SU-DHL-6 (cell line): ENCODE measurements around the gene ARRB1.

Source experiments
- H2AFZ ChIP-seq: fragments of 200-600 bp; sonication (generic); 2 replicates; pipeline ENCODE4 v1.6.1; 2014; ENCODE audit warnings: low read depth, mild to moderate bottlenecking, moderate library complexity, mixed read lengths, antibody characterized with exemption, low read length; ENCODE audit not compliant: severe bottlenecking
- H3F3A ChIP-seq: fragments of 200-600 bp; shearing (Covaris generic); 2 replicates; pipeline ENCODE4 v1.6.0; 2016; ENCODE audit warnings: antibody characterized with exemption, mild to moderate bottlenecking; ENCODE audit not compliant: insufficient read depth
- H3K27ac ChIP-seq: fragments of 200-600 bp; sonication (generic); 2 replicates; pipeline ENCODE4 v1.5.1; 2016; ENCODE audit warnings: low read depth, mild to moderate bottlenecking, low read length, moderate library complexity, mixed read lengths
- H3K27me3 ChIP-seq: fragments of 200-600 bp; sonication (generic), shearing (Covaris generic); 2 replicates; pipeline ENCODE4 v1.6.0; 2014; ENCODE audit warnings: mild to moderate bottlenecking, low read length
- H3K36me3 ChIP-seq: fragments of 200-600 bp; sonication (generic); 2 replicates; pipeline ENCODE4 v1.6.1; 2014; ENCODE audit warnings: mild to moderate bottlenecking, low read length, mixed read lengths
- H3K4me2 ChIP-seq: fragments of 300-600, 200-600 bp; shearing (Covaris generic), sonication (generic); 2 replicates; pipeline ENCODE4 v1.6.0; 2014; ENCODE audit warnings: low read length, low read depth, mild to moderate bottlenecking; ENCODE audit not compliant: poor library complexity, severe bottlenecking
- H3K4me3 ChIP-seq: fragments of 200-600 bp; sonication (generic); 2 replicates; pipeline ENCODE4 v1.5.1; 2014; ENCODE audit warnings: antibody characterized with exemption, low read length, mild to moderate bottlenecking, mixed read lengths; ENCODE audit not compliant: insufficient read depth, poor library complexity, severe bottlenecking
- H3K79me2 ChIP-seq: fragments of 200-600 bp; sonication (generic); 2 replicates; pipeline ENCODE4 v1.6.1; 2014; ENCODE audit warnings: mild to moderate bottlenecking, low read length, moderate library complexity; ENCODE audit not compliant: insufficient read depth
- H3K9ac ChIP-seq: fragments of 200-600 bp; sonication (generic); 2 replicates; pipeline ENCODE4 v1.7.0; 2014; ENCODE audit warnings: mild to moderate bottlenecking, low read length
- H3K9me2 ChIP-seq: fragments of 200-600 bp; sonication (generic); replicated peaks from 2 replicates; pipeline ENCODE4 v1.6.1; 2014; ENCODE audit warnings: low read length; ENCODE audit not compliant: insufficient read depth
- H3K9me3 ChIP-seq: fragments of 200-600 bp; sonication (generic); 2 replicates; pipeline ENCODE4 v1.6.1; 2014; ENCODE audit warnings: low read length, mixed read lengths; ENCODE audit not compliant: insufficient read depth
- H4K20me1 ChIP-seq: fragments of 200-600 bp; sonication (generic); 2 replicates; pipeline ENCODE4 v1.6.1; 2014; ENCODE audit warnings: low read depth, mild to moderate bottlenecking, antibody characterized with exemption, low read length, moderate library complexity, mixed read lengths
- EZH2phosphoT487 ChIP-seq: fragments of 200-600 bp; sonication (generic), shearing (Covaris generic); conservative IDR thresholded peaks from 2 replicates; pipeline ENCODE4 v1.6.1; 2018; ENCODE audit warnings: mild to moderate bottlenecking, antibody characterized with exemption, low read length, moderate library complexity, mixed read lengths
- TF ChIP-seq, protein P1 (sequence below): fragments of 200-600 bp; sonication (generic); IDR thresholded peaks from one replicate; pipeline ENCODE4 v1.5.1; 2017; ENCODE audit warnings: antibody characterized with exemption, mild to moderate bottlenecking, low read length, moderate library complexity; ENCODE audit not compliant: insufficient read depth, poor library complexity, severe bottlenecking

Gene ARRB1

DNA sequence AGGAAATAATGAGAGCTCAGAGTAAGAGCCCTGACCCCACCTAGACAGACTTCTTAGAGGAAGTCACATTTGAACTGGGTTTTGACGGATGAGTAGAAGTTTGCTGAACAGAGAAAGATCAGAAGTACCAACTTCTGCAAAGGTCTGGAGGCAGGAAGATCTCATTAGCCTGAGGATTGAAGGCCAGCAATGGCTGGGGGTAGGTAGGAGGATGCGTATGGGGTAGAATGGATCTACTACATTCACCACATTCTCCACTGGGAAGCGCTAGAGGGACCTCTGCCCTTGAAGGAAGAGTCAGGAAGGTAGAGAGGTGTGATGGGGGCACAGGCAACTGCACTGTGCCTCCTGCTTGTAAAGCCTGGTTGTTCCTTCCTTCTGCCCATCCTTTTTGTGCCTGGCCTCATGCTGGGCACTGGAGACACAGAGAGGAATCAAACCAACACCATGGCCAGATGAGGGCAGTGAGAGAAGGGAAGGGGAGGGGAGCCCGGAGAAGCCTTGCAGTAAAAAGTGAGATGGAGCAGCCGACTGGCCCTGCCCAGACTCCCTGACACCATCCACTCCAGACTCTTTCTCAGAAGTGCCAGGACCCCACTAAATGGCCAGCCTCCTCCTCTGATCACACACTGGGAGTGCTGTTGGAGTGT, 106.0 kb downstream of the ARRB1 start:
- H2AFZ ChIP-seq: no peak overlapping the region
- H3K4me2 ChIP-seq: no peak overlapping the region
- H3K9me3 ChIP-seq: no peaks in the 10 kb centered on the region
- no peaks in the 10 kb centered on the region for H3K36me3 ChIP-seq
- no peaks in the 10 kb centered on the region for H3K9me2 ChIP-seq
- H4K20me1 ChIP-seq: no peaks in the 10 kb centered on the region
- no peaks in the 10 kb centered on the region for H3F3A ChIP-seq
- H3K9ac ChIP-seq: no peak overlapping the region
- no peak overlapping the region for H3K27ac ChIP-seq
- no peaks in the 10 kb centered on the region for H3K27me3 ChIP-seq
- H3K79me2 ChIP-seq: no peaks in the 10 kb centered on the region
- no peak overlapping the region for H3K4me3 ChIP-seq
- TF ChIP-seq EZH2phosphoT487: no peak
- TF ChIP-seq, protein P1, sequence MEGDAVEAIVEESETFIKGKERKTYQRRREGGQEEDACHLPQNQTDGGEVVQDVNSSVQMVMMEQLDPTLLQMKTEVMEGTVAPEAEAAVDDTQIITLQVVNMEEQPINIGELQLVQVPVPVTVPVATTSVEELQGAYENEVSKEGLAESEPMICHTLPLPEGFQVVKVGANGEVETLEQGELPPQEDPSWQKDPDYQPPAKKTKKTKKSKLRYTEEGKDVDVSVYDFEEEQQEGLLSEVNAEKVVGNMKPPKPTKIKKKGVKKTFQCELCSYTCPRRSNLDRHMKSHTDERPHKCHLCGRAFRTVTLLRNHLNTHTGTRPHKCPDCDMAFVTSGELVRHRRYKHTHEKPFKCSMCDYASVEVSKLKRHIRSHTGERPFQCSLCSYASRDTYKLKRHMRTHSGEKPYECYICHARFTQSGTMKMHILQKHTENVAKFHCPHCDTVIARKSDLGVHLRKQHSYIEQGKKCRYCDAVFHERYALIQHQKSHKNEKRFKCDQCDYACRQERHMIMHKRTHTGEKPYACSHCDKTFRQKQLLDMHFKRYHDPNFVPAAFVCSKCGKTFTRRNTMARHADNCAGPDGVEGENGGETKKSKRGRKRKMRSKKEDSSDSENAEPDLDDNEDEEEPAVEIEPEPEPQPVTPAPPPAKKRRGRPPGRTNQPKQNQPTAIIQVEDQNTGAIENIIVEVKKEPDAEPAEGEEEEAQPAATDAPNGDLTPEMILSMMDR: no peak

DNA sequence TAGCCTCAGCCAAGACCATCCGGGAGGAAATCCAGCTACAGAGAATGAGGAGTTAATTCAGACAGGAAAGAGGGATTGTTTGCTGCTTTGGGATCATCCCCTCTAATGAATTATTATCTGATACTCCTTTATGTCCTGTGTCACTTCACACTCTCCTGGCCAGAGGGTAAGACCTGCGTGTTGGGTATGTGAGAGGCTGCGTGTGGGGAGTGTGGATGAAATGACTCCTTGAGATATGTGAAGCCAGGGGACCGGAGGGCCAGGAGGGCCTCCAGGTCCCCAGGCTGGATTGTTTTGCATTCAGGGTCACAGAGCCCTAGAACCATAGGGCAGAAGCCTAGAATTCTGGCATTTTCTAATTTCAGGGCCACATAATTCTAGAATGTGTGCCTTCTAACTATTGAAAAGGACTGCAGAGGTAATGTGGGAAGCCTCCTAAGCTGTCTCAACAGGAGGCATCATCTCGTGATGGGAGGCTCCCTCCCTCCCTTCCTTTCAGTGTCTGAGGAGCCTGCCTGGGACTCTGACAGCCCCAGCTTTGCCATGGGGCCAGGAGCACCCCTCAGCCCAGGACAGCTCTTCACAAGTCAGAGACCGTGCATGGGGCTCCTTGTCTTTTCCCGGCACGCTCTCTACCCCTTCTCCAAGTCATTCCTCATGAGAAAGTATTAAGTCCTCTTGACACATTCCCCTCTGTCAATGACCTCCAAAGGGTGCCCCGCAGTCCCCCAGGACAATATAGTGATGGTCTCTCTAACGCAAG, 107.2 kb downstream of the ARRB1 start:
- H3F3A ChIP-seq: no peaks in the 10 kb centered on the region
- no peak overlapping the region for H3K9ac ChIP-seq
- H4K20me1 ChIP-seq: no peaks in the 10 kb centered on the region
- no peak overlapping the region for H3K27ac ChIP-seq
- no peak overlapping the region for H3K4me3 ChIP-seq
- H3K9me3 ChIP-seq: no peaks in the 10 kb centered on the region
- no peaks in the 10 kb centered on the region for H3K36me3 ChIP-seq
- no peaks in the 10 kb centered on the region for H3K27me3 ChIP-seq
- no peak overlapping the region for H3K4me2 ChIP-seq
- no peaks in the 10 kb centered on the region for H3K9me2 ChIP-seq
- H2AFZ ChIP-seq: no peak overlapping the region
- no peaks in the 10 kb centered on the region for H3K79me2 ChIP-seq
- no peak for TF ChIP-seq EZH2phosphoT487
- TF ChIP-seq, protein P1: no peak

DNA sequence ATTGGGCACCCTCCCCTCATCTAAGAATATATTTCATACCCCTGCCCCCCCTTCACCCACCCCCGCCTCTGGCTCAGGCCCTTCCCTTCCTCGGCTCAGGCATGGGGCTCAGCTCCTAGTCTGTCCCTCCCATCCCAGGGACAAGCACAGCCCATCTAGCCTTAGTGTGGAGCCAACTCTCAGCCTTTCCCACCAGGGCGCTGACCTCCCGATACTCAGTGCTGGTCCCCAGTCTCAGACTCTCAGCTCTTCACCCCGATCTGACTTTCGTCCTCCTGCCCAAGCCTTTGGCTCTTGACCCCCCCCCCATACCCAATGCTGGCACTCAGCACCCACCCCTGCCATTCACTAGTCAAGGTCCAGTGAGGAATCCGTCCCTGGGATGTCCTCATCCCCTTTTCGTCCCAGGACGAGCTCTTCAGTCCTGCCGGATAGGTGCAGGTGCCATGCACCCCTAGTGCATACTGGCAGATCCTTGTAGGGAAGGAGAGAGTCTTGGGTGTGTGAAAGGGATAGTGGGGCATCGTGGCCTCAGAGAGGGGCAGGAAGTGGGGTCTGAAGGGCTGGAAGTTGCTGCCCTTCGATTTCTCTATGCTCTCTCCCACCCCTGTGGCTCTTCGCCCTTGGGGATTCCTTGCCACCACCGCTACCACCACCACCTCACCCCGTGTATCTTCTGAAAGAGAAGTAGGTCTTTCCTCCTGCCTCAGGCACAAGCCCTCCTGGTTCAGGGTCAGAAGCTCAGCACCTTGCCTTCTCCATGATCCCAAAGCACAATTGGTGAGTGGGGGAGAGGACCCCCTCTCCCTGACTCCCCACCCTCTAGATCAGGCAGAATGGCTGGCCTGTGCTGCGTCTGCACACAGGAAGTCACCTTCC, 108.5 kb downstream of the ARRB1 start:
- Histone ChIP-seq H3K9me3 (no peaks in the 10 kb centered on the region), H4K20me1 (no peaks in the 10 kb centered on the region), H3K79me2 (no peaks in the 10 kb centered on the region), H3K27ac (no peak overlapping the region), H3K4me2 (no peak overlapping the region), H3K36me3 (no peaks in the 10 kb centered on the region), H3K9ac (no peak overlapping the region), H3K9me2 (no peaks in the 10 kb centered on the region), H2AFZ (no peak overlapping the region), H3K27me3 (no peaks in the 10 kb centered on the region), H3K4me3 (no peak overlapping the region), H3F3A (no peaks in the 10 kb centered on the region)
- TF ChIP-seq, protein P1: no peak
- TF ChIP-seq EZH2phosphoT487: no peak
